HepG2 (cell line): ENCODE measurements around the gene RPS28. TPM values are rescaled to one million over a fixed set of nuclear protein-coding genes. Genes with fewer than 3 reads are reported as not detected.

Experiments
- ASH2L ChIP-seq: fragments of 300-600, 200-600 bp; sonication (generic); IDR thresholded peaks from 2 replicates; pipeline ENCODE4 v1.7.0; 2017; ENCODE audit warnings: low read depth, mild to moderate bottlenecking, moderate library complexity, mixed read lengths, low read length; ENCODE audit not compliant: insufficient read length
- ATF7 ChIP-seq, 2 experiments: fragments of 450-650 bp in 1 of 2; sonication (generic) in 1 of 2; formaldehyde crosslinking in 1 of 2; IDR thresholded peaks; 2 replicates each; pipeline versions ENCODE4 v1.4.0 to v1.6.1; 2016 to 2020; ENCODE audit warnings: antibody characterized with exemption in 1 of 2, mild to moderate bottlenecking in 1 of 2, missing genetic modification reagents in 1 of 2
- ATM ChIP-seq: fragments of 450-650 bp; IDR thresholded peaks from 2 replicates; pipeline ENCODE4 v1.7.1; 2017; ENCODE audit warnings: mild to moderate bottlenecking, borderline replicate concordance
- ELK4 ChIP-seq: sonication (generic); formaldehyde crosslinking; IDR thresholded peaks from 2 replicates; pipeline ENCODE4 v1.9.0; 2021; ENCODE audit warnings: missing genetic modification reagents, borderline replicate concordance
- HBP1 ChIP-seq: IDR thresholded peaks from 2 replicates; pipeline ENCODE4 v1.6.1; 2016; ENCODE audit warnings: low read depth, control low read depth
- HOMEZ ChIP-seq: IDR thresholded peaks from 2 replicates; pipeline ENCODE4 v1.6.1; 2016; ENCODE audit warnings: low read depth
- IRX3 ChIP-seq: sonication (generic); formaldehyde crosslinking; IDR thresholded peaks from 2 replicates; pipeline ENCODE4 v1.8.1; 2023; ENCODE audit warnings: mild to moderate bottlenecking, low read depth, missing genetic modification reagents, borderline replicate concordance
- MLX ChIP-seq: IDR thresholded peaks from 2 replicates; pipeline ENCODE4 v1.6.1; 2016
- NCOR1 ChIP-seq: fragments of 200-600 bp; sonication (generic); IDR thresholded peaks from 2 replicates; pipeline ENCODE4 v1.7.0; 2017; ENCODE audit warnings: antibody characterized with exemption, low read length, borderline replicate concordance
- POLR2AphosphoS5 ChIP-seq: IDR thresholded peaks from 2 replicates; pipeline ENCODE4 v1.6.1; 2012; ENCODE audit warnings: low read depth, low read length
- SMAD9 ChIP-seq: sonication (generic); formaldehyde crosslinking; IDR thresholded peaks from 2 replicates; pipeline ENCODE4 v1.5.1; 2020; ENCODE audit warnings: mild to moderate bottlenecking, missing genetic modification reagents
- TMF1 ChIP-seq: sonication (generic); formaldehyde crosslinking; IDR thresholded peaks from 2 replicates; pipeline ENCODE4 v1.8.1; 2022; ENCODE audit warnings: low read depth, missing genetic modification reagents
- ZBTB33 ChIP-seq: sonication (generic); formaldehyde crosslinking; IDR thresholded peaks from 2 replicates; pipeline ENCODE4 v1.4.0; 2020; ENCODE audit warnings: missing genetic modification reagents
- ZNF263 ChIP-seq: sonication (generic); formaldehyde crosslinking; IDR thresholded peaks from 2 replicates; pipeline ENCODE4 v1.4.0; 2020; ENCODE audit warnings: missing genetic modification reagents
- ZNF468 ChIP-seq: sonication (generic); formaldehyde crosslinking; IDR thresholded peaks from 2 replicates; pipeline ENCODE4 v1.8.0; 2022; ENCODE audit warnings: mild to moderate bottlenecking, moderate library complexity, missing genetic modification reagents
- ZNF687 ChIP-seq: sonication (generic); formaldehyde crosslinking; IDR thresholded peaks from 2 replicates; pipeline ENCODE4 v1.5.1; 2020; ENCODE audit warnings: mild to moderate bottlenecking, missing genetic modification reagents, moderate library complexity
- polyA plus RNA-seq, 8 experiments: library from polyadenylated mRNA; depleted of rRNA in 3 of 8; stranded (reverse) in 7 of 8; unstranded in 1 of 8; fragments of >200 nt; fragmentation: Illumina TruSeq in 4 of 8; extraction: Trizol in 4 of 8; gene quantifications; 2 replicates each; pipeline versions ENCODE4 v1.2.1 to v1.2.3, GENCODE V29; 2011 to 2016; ENCODE audit warnings: low read depth in 4 of 8, missing spikeins in 1 of 8, mixed read lengths in 1 of 8; ENCODE audit not compliant: insufficient read depth in 1 of 8
- total RNA-seq, 5 experiments: library from RNA; depleted of rRNA; stranded (reverse); fragments of >200 nt; fragmentation: Illumina TruSeq; extraction: Trizol; gene quantifications; 2 replicates each; pipeline ENCODE4 v1.2.3, GENCODE V29; 2016; ENCODE audit warnings: low read depth in 1 of 5

RPS28 gene
- total and polyA plus RNA-seq, 2 of the 13 experiments (the other 11 are each of a cell fraction or from before 2014, with no cell fraction given): 281 to 545 TPM

GRCh38 chr19:8321067-8321985 is at the start of gene RPS28, which contains the start of gene NDUFA7 (continued):
- TF ChIP-seq ZNF468 (CRISPR knock-in tag) (no peak), HBP1 (CRISPR knock-in tag) (no peak), ZBTB33 (CRISPR knock-in tag) (peak; percentile 51; the same call in 1 of the 2 replicates), ATM (no peak), SMAD9 (CRISPR knock-in tag) (no peak), MLX (CRISPR knock-in tag) (0 out of 2 replicates have a peak, but pooled peaks have one; percentile 13), ELK4 (0 out of 2 replicates have a peak, but pooled peaks have one; percentile 50), TMF1 (CRISPR knock-in tag) (peak; percentile 56; the same call in 1 of the 2 replicates), HOMEZ (peak; percentile 62; the same call in 1 of the 2 replicates), ASH2L (no peak), ZNF263 (no peak), IRX3 (CRISPR knock-in tag) (peak; percentile 72; the same call in 1 of the 2 replicates), ATF7 (IDR thresholded peaks at IDR 0.05) (peak; percentile 43; the same call in 1 of the 2 replicates), ATF7 (CRISPR knock-in tag; IDR thresholded peaks at IDR 0.05) (peak; percentile 65; the same call in 1 of the 2 replicates), NCOR1 (no peak; the same call in 1 of the 2 replicates), ZNF687 (CRISPR knock-in tag) (peak; percentile 72), POLR2AphosphoS5 (peak; percentile 85)
